H1 (cell line): ENCODE measurements around the gene COL12A1.

ENCODE experiments used
- POLR2A ChIP-seq, 2 experiments: IDR thresholded peaks; 1 replicate in 1 of 2; 2 replicates in 1 of 2; pipeline ENCODE4 v1.6.1; 2011; ENCODE audit warnings: low read depth in 2 of 2, low read length in 2 of 2, mild to moderate bottlenecking in 2 of 2; ENCODE audit errors: control extremely low read depth in 1 of 2
- SIN3A ChIP-seq, 2 experiments: IDR thresholded peaks in 1 of 2; conservative IDR thresholded peaks in 1 of 2; 2 replicates each; pipeline ENCODE4 v1.6.1; 2011 to 2012; ENCODE audit warnings: low read length in 2 of 2, improper control_type of control experiment in 1 of 2, low read depth in 1 of 2, mild to moderate bottlenecking in 1 of 2
- SUZ12 ChIP-seq: fragments of 200-600 bp; sonication (generic); IDR thresholded peaks from 2 replicates; pipeline ENCODE4 v1.6.1; 2012; ENCODE audit warnings: mild to moderate bottlenecking, inconsistent platforms, low read length, moderate library complexity, mixed read lengths

DNA sequence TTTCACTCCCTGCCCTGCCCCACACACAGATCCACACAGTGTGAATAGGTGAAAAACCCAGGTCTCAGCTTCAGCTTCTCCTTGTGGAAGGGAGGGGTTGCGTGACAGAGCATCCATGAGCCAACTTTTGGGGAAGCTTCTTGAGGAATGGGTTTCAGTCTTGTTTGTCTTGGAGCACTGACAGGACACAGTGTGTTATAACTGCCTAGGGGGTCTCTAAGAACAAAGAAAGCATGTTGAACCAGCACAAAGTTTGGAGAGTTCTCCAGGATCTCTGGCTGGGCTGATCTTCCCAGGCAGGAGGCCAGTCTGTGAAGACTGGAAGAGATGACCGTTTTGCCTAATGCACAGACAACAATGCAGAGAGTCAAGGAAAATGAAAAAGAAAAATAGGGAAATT, 164.5 kb downstream of the COL12A1 start:
- no peak for TF ChIP-seq SIN3A (conservative IDR thresholded peaks at IDR 0.05 in 1 of 2, IDR thresholded peaks at IDR 0.05 in 1 of 2; ENCODE audit: low read depth in 1 of 2, low read length in 2 of 2)
- no peak for TF ChIP-seq SUZ12
- no peak for TF ChIP-seq POLR2A (IDR thresholded peaks at IDR 0.05; ENCODE audit: control extremely low read depth in 1 of 2, low read depth in 2 of 2, low read length in 2 of 2)
